Esophagus squamous epithelium (tissue), 5 donors: Measurements from ENCODE around the gene OSBPL10. TPM values are rescaled to one million over a fixed set of nuclear protein-coding genes. Genes with fewer than 3 reads are reported as not detected.

Experiments used
- DNase-seq: peaks from one replicate; lab custom pipeline; 2025; lab: John Stamatoyannopoulos, UW
- H3K27ac ChIP-seq, 4 donors: fragments of 200-600 bp; sonication (generic); one replicate each; pipeline ENCODE4 v1.5.1; 2016 to 2019; ENCODE audit warnings: mild to moderate bottlenecking in 1 of 4
- H3K27me3 ChIP-seq, 4 donors: fragments of 200-600 bp; sonication (generic); 1 replicate in 3 of 4; 2 replicates in 1 of 4; pipeline versions ENCODE4 v1.5.1 to v1.6.0; 2017 to 2021; ENCODE audit warnings: antibody characterized with exemption in 1 of 4
- H3K36me3 ChIP-seq, 3 donors: fragments of 200-600 bp; sonication (generic); one replicate each; pipeline ENCODE4 v1.5.1; 2016 to 2019
- H3K4me1 ChIP-seq, 3 donors: fragments of 200-600 bp; sonication (generic); one replicate each; pipeline ENCODE4 v1.5.1; 2017 to 2019
- H3K4me3 ChIP-seq, 4 donors: fragments of 200-600 bp; sonication (generic); 1 replicate in 3 of 4; 2 replicates in 1 of 4; pipeline ENCODE4 v1.5.1; 2016 to 2019; ENCODE audit warnings: mild to moderate bottlenecking in 2 of 4, moderate library complexity in 1 of 4
- H3K9me3 ChIP-seq, 3 donors: fragments of 200-600 bp; sonication (generic); one replicate each; pipeline ENCODE4 v1.5.1; 2016 to 2019
- CTCF ChIP-seq, 6 experiments: fragments of 450-650 bp in 4 of 6; fragments of 200-600 bp in 2 of 6; sonication (generic) in 2 of 6; IDR thresholded peaks; one replicate each; pipeline ENCODE4 v1.5.1; 2016 to 2019; ENCODE audit warnings: antibody characterized with exemption in 6 of 6, mild to moderate bottlenecking in 4 of 6, moderate library complexity in 4 of 6
- POLR2A ChIP-seq, 4 donors: fragments of 450-650 bp; IDR thresholded peaks; one replicate each; pipeline ENCODE4 v1.6.1; 2017; ENCODE audit warnings: antibody characterized with exemption in 4 of 4, mild to moderate bottlenecking in 4 of 4, moderate library complexity in 3 of 4
- WGBS, 2 donors: methylation state at CpG; one replicate each; pipeline ENCODE4 v1.1.5; 2018; 5-methylcytosine and 5-hydroxymethylcytosine counted together
- intact Hi-C: fragments of 100-400 bp; cut with DNase I; formaldehyde crosslinking; loops from one replicate; pipeline ENCODE4 v1.15.0; 2022
- total RNA-seq, 4 donors: library from RNA; depleted of rRNA; stranded (reverse); fragments of >200 nt; gene quantifications; one replicate each; pipeline ENCODE4 v1.1.0, GENCODE V29; 2016
- donor health status: DM: yes; HTN: yes; CAD: no.

The OSBPL10 gene
- total RNA-seq, 4 donors from 2014 or later, result 13.8 to 65.3 (median 41.0) TPM

GRCh38 chr3:31743331-31744089 lies 237.6 kb downstream of the OSBPL10 start:
- H3K36me3 ChIP-seq, result peaks cover 0 to 10% (median 0%) of the 10 kb centered on the region in 3 donors
- TF ChIP-seq CTCF (IDR thresholded peaks at IDR 0.05) (no peak), POLR2A (IDR thresholded peaks at IDR 0.05) (no peak)
- DNase-seq, result no peak
- intact Hi-C loops, result no loop called here
- H3K27ac ChIP-seq, result no peak overlapping the region
- peaks cover 0 to 32% (median 0%) of the 10 kb centered on the region in 3 donors for H3K4me1 ChIP-seq
- WGBS, 2 donors, result 60 to 73% methylated on average over 5 of the region's 5 CpGs
- H3K9me3 ChIP-seq, result no peaks in the 10 kb centered on the region
- no peak overlapping the region for H3K4me3 ChIP-seq
- H3K27me3 ChIP-seq, result no peaks in the 10 kb centered on the region

DNA sequence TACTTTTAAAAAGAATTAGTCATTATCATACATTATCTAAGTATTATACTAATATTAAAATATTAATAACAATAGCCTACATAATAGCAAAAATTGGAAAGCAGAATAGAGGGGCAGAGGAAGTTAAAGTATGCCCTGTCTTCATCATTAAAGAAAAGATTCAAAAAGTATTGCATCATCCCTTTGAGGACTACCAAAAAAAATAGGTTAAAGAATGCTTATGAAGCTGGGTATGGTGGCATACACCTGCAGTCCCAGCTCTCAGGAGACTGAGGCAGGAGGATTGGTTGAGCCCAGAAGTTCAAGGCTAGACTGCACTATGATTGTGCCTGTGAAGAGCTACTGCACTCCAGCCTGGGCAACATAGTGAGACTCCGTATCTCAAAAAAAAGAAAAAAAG lies 240.7 kb downstream of the OSBPL10 start:
- intact Hi-C loops, result no loop called here
- Histone ChIP-seq H3K4me1 (peaks cover 0 to 22% (median 0%) of the 10 kb centered on the region in 3 donors), H3K27ac (no peak overlapping the region), H3K27me3 (no peaks in the 10 kb centered on the region), H3K9me3 (no peaks in the 10 kb centered on the region), H3K36me3 (peaks cover 0 to 4% (median 0%) of the 10 kb centered on the region in 3 donors), H3K4me3 (no peak overlapping the region)
- 89 to 100% methylated on average over 1 of the region's 1 CpG for WGBS, 2 donors
- TF ChIP-seq CTCF (IDR thresholded peaks at IDR 0.05) (no peak), POLR2A (IDR thresholded peaks at IDR 0.05) (no peak)
- no peak for DNase-seq

- Histone ChIP-seq H3K4me1 (peaks cover 0 to 4% (median 0%) of the 10 kb centered on the region in 3 donors), H3K36me3 (peaks cover 0 to 4% (median 0%) of the 10 kb centered on the region in 3 donors), H3K27ac (no peak overlapping the region), H3K9me3 (no peaks in the 10 kb centered on the region), H3K27me3 (no peaks in the 10 kb centered on the region), H3K4me3 (no peak overlapping the region)
- WGBS, 2 donors, result 67 to 77% methylated on average over 7 of the region's 7 CpGs
- intact Hi-C loops, result no loop called here
- TF ChIP-seq CTCF (IDR thresholded peaks at IDR 0.05) (no peak), POLR2A (IDR thresholded peaks at IDR 0.05) (no peak)
- no peak for DNase-seq
Observed at GRCh38 chr3:31738412-31738811, 242.7 kb downstream of the OSBPL10 start.

GRCh38 chr3:31735667-31736066 lies 245.4 kb downstream of the OSBPL10 start:
- Histone ChIP-seq H3K4me3 (no peak overlapping the region), H3K4me1 (peaks cover 0 to 8% (median 0%) of the 10 kb centered on the region in 3 donors), H3K36me3 (peaks cover 0 to 11% (median 0%) of the 10 kb centered on the region in 3 donors), H3K27me3 (no peaks in the 10 kb centered on the region), H3K9me3 (no peaks in the 10 kb centered on the region), H3K27ac (no peak overlapping the region)
- intact Hi-C loops, result no loop called here
- DNase-seq, result no peak
- WGBS, 2 donors, result 84 to 90% methylated on average over 5 of the region's 5 CpGs
- TF ChIP-seq POLR2A (IDR thresholded peaks at IDR 0.05), result no peak

- peaks cover 0 to 16% (median 0%) of the 10 kb centered on the region in 3 donors for H3K4me1 ChIP-seq
- DNase-seq, result no peak
- 65 to 66% methylated on average over 4 of the region's 4 CpGs for WGBS, 2 donors
- H3K27ac ChIP-seq, result no peak overlapping the region
- peaks cover 0 to 11% (median 0%) of the 10 kb centered on the region in 3 donors for H3K36me3 ChIP-seq
- H3K4me3 ChIP-seq, result no peak overlapping the region
- intact Hi-C loops, result no loop called here
- H3K27me3 ChIP-seq, result no peaks in the 10 kb centered on the region
- no peaks in the 10 kb centered on the region for H3K9me3 ChIP-seq
- TF ChIP-seq POLR2A (IDR thresholded peaks at IDR 0.05) (no peak), CTCF (IDR thresholded peaks at IDR 0.05) (no peak)
Observed at GRCh38 chr3:31733234-31733667, 247.8 kb downstream of the OSBPL10 start.
